ENCODE results near the gene CNGB1. TPM values are rescaled to one million over a fixed set of nuclear protein-coding genes. Genes with fewer than 3 reads are reported as not detected.

The CNGB1 gene
- total and polyA plus RNA-seq, 8 donors, result 0.03 to 0.23 (median 0.14) TPM; not detected in 1

- peak in 3 of 4 donors; percentile 41 to 83 (median 61) for DNase-seq
- H3K27me3 ChIP-seq, result no peaks in the 10 kb centered on the region
- H3K9me3 ChIP-seq, result no peaks in the 10 kb centered on the region
- H3K36me3 ChIP-seq, result no peaks in the 10 kb centered on the region
- H3K27ac ChIP-seq, result peak overlapping the region; percentile 89 to 97
- H3K4me1 ChIP-seq, result peaks cover 36 to 84% of the 10 kb centered on the region in 2 donors
- intact Hi-C loops (cut with DNase I), result no loop called here
- H3K4me3 ChIP-seq, result peak overlapping the region in 1 of 2 donors; percentile 31
- ATAC-seq, result peak; percentile 54
- TF ChIP-seq, protein P1, sequence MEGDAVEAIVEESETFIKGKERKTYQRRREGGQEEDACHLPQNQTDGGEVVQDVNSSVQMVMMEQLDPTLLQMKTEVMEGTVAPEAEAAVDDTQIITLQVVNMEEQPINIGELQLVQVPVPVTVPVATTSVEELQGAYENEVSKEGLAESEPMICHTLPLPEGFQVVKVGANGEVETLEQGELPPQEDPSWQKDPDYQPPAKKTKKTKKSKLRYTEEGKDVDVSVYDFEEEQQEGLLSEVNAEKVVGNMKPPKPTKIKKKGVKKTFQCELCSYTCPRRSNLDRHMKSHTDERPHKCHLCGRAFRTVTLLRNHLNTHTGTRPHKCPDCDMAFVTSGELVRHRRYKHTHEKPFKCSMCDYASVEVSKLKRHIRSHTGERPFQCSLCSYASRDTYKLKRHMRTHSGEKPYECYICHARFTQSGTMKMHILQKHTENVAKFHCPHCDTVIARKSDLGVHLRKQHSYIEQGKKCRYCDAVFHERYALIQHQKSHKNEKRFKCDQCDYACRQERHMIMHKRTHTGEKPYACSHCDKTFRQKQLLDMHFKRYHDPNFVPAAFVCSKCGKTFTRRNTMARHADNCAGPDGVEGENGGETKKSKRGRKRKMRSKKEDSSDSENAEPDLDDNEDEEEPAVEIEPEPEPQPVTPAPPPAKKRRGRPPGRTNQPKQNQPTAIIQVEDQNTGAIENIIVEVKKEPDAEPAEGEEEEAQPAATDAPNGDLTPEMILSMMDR (IDR thresholded peaks at IDR 0.05), result no peak
Observed at GRCh38 chr16:57893559-57894389, 77.2 kb downstream of the CNGB1 start.

DNA sequence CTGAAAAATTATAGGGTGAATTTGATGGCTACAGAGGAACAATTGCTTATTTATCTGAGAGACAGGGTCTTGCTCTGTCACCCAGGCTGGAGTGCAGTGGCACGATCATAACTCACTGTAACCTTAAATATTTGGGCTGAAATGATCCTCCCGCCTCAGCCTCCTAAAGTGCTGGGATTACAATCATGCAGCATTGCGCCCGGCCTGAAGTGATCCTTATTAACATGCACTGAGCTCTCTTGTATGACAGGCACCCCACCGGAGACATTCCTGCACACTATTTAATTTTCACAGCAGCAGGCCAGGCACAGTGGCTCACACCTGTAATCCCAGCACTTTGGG, 77.7 kb downstream of the CNGB1 start:
- peaks cover 36 to 88% of the 10 kb centered on the region in 2 donors for H3K4me1 ChIP-seq
- peak overlapping the region; percentile 89 to 97 for H3K27ac ChIP-seq
- intact Hi-C loops (cut with DNase I), result no loop called here
- ATAC-seq (peak; percentile 0), DNase-seq (no peak)
- no peaks in the 10 kb centered on the region for H3K9me3 ChIP-seq
- TF ChIP-seq, protein P1 (IDR thresholded peaks at IDR 0.05), result no peak
- peak overlapping the region in 1 of 2 donors; percentile 31 for H3K4me3 ChIP-seq
- H3K36me3 ChIP-seq, result no peaks in the 10 kb centered on the region
- no peaks in the 10 kb centered on the region for H3K27me3 ChIP-seq

GRCh38 chr16:57892447-57893096, 78.4 kb downstream of the CNGB1 start:
- Histone ChIP-seq H3K4me1 (peaks cover 36 to 86% of the 10 kb centered on the region in 2 donors), H3K36me3 (no peaks in the 10 kb centered on the region), H3K27ac (peak overlapping the region; percentile 89 to 97), H3K27me3 (no peaks in the 10 kb centered on the region), H3K4me3 (peak overlapping the region in 1 of 2 donors; percentile 31), H3K9me3 (no peaks in the 10 kb centered on the region)
- intact Hi-C loops (cut with DNase I), result no loop called here
- DNase-seq, result peak in 2 of 4 donors; percentile 69 to 80
- peak; percentile 1 for ATAC-seq
- TF ChIP-seq, protein P1 (IDR thresholded peaks at IDR 0.05), result no peak

DNA sequence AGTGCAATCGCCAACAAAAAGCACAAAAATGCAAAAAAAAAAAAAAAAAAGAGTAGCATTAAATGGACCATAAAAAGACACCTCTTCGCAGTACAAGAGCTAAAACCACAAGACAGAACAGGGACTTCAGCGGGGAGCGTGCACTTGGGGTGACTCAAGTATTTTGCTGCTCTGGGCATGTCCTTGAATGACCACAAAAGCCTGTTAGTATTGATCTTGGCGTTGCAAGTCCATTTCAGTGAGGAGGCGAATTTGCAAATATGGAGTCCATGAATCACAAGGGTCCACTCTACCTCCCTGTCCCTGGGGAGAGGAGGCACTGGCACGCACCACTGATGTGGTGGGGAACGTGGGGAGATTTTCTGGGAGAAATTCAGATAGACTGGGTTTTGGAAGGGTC, 78.9 kb downstream of the CNGB1 start:
- H3K4me1 ChIP-seq, result peaks cover 36 to 82% of the 10 kb centered on the region in 2 donors
- TF ChIP-seq, protein P1 (IDR thresholded peaks at IDR 0.05), result no peak
- ATAC-seq, result peak; percentile 16
- peak overlapping the region; percentile 89 to 97 for H3K27ac ChIP-seq
- no peaks in the 10 kb centered on the region for H3K27me3 ChIP-seq
- no peaks in the 10 kb centered on the region for H3K36me3 ChIP-seq
- intact Hi-C loops (cut with DNase I), result no loop called here
- DNase-seq, result no peak
- no peaks in the 10 kb centered on the region for H3K9me3 ChIP-seq
- H3K4me3 ChIP-seq, result peak overlapping the region in 1 of 2 donors; percentile 31

GRCh38 chr16:57890752-57891111, 80.2 kb downstream of the CNGB1 start:
- TF ChIP-seq, protein P1 (IDR thresholded peaks at IDR 0.05), result no peak
- intact Hi-C loops (cut with DNase I), result no loop called here
- Histone ChIP-seq H3K4me1 (peaks cover 36 to 72% of the 10 kb centered on the region in 2 donors), H3K9me3 (no peaks in the 10 kb centered on the region), H3K27me3 (no peaks in the 10 kb centered on the region), H3K36me3 (no peaks in the 10 kb centered on the region), H3K27ac (peak overlapping the region in 1 of 2 donors; percentile 97), H3K4me3 (no peak overlapping the region)
- ATAC-seq (no peak), DNase-seq (no peak)

All from left lung (tissue), 10 donors.